Glomerular endothelial cell (primary cell): ENCODE data around the gene CD180. TPM values are rescaled to one million over a fixed set of nuclear protein-coding genes. Genes with fewer than 3 reads are reported as not detected.
A peak's percentile ranks its signal among the peaks of the same experiment; 100 is the strongest.

Experiments used
- DNase-seq: peaks from one replicate; pipeline ENCODE4 v3.0.0-alpha.2; 2011; ENCODE audit warnings: low read depth, low spot score; ENCODE audit errors: extremely low read depth
- total RNA-seq: library from RNA; depleted of rRNA; stranded (reverse); fragments of >200 nt; gene quantifications from 2 replicates; pipeline ENCODE4 v1.2.3, GENCODE V29; 2015

The CD180 gene
- total RNA-seq, 1 donor from 2014 or later: not detected

DNA sequence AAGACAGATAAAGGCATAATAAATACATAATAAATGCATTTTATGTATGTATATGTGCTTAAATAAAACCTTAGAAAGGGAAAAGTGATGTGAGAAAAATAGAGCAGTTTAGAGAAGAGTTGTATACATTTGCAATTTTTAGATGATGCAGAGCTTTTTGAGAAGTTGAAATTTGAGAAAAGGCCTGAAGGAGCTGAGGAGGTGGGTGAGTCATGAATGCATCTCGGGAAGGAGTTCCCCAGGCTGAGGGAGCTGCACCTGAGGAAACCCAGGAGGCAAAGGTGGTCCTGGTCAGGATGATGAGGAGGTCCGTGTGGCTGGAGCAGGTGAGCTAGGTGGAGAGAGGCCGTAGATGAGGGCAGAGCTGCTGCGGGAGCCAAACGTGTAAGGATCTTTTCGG, 17.4 kb upstream of the CD180 start:
- no peak for DNase-seq

- DNase-seq: no peak
Observed at GRCh38 chr5:67211926-67212325, 15.3 kb upstream of the CD180 start.

- peak; percentile 54 for DNase-seq
Observed at GRCh38 chr5:67209141-67209771, 12.7 kb upstream of the CD180 start.

GRCh38 chr5:67208403-67208802, 11.8 kb upstream of the CD180 start:
- DNase-seq: no peak

DNA sequence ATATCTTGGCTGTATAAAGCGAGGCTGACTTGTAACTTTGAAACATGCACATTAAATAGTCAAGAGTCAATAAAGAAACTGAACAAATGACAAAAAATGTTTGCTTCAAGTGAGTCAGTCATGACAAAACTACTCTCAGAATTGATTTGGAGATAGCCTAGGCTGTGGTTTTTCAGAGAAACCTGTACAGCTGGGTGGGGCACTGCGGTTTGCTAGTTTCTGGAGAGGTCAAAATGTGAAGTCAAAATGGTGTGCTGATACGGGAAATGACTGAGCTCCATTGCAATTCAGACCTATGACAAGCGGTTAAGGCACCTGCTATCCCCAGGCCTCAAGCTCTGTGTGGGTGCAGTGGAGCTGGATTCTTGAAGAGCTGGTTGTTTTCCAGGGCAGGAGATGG, 10.3 kb upstream of the CD180 start:
- DNase-seq: no peak

GRCh38 chr5:67206461-67206860, 9.9 kb upstream of the CD180 start:
- DNase-seq: no peak

GRCh38 chr5:67205981-67206380, 9.4 kb upstream of the CD180 start:
- DNase-seq: no peak

- no peak for DNase-seq
Observed at GRCh38 chr5:67204821-67205220, 8.2 kb upstream of the CD180 start.

DNA sequence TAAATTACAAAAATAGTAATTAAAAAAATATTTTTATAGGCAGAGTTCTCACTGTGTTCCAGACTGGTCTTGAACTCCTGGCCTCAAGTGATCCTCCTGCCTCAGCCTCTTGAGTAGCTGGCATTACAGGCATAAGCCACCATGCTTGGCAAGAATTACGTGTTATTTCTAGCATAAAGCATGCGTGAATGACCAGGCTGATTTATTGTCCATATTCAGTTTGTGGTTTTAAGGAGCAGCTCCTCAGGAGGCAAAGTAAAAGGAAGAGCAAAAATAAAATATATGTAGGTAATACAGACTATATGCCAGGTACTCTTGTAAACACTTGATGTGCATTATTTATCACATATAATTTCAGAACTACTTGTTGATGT, 7.1 kb upstream of the CD180 start:
- no peak for DNase-seq

- no peak for DNase-seq
Observed at GRCh38 chr5:67202828-67203227, 6.2 kb upstream of the CD180 start.

DNA sequence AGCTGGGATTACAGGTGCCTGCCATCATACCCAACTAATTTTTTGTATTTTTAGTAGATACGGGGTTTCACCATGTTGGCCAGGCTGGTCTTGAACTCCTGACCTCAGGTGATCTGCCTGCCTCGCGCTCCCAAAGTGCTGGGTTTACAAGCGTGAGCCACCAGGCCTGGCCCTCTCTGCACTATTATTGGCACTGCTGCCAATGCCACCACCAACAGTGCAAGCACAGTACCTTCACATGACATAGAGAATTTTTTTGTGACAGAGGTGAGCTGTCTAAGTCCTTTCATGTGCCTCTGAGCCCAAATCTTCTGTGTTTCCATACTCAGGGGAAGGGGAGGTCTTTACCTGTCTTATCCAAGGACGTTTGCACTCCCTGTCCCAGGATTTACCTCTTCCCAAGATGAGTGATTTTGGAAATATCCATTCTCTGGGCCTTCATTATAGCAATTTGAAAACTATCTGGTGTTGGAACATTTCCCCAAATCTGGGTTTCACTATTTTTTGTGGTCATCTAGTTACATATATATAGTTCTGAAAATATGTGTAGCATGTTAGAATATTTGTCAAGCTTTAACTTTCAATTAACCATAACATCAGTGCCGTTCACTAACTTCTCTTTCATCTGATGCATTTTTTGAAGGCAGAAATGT, 5.4 kb upstream of the CD180 start:
- no peak for DNase-seq

- no peak for DNase-seq
Observed at GRCh38 chr5:67200809-67201562, 4.4 kb upstream of the CD180 start.

DNA sequence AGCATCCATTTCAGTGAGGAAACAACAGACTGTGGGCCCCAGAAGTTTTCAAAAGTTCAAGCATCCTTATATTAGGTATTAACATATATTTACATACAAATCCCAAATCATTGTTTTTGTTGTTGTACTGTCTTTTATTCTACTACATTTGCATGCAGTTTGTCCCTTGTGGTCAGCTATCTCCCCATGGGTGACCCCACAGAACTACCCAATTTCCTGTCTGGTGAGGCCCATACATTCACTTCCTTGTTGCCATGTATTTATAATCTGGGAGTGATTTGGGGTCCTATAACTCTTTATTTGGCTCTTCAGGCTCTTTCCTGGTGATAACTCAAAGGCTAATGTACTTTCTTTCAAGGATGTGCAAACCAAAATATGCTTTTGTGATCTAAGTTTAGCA, 3.3 kb upstream of the CD180 start:
- DNase-seq: no peak

DNA sequence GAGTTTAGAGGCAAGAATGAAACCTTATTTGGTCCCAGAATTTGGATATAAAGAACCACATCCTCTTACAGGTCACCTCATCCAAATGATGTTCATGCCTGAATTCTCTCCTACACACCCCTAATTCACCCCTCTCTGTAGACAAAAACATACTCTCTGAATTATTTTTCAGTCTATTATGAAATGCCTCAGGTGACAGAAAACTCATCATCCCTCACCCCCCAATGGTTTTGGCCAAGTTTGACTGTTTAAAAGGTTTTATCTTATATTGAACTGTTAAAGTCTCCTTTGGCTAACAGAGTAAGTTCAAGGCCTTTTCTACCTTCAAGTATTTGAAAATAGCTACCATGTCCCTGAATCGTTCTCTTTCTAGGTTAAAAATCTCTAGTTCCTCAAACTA, 2.3 kb upstream of the CD180 start:
- no peak for DNase-seq

GRCh38 chr5:67197536-67197935, 937 bp upstream of the CD180 start:
- no peak for DNase-seq

DNA sequence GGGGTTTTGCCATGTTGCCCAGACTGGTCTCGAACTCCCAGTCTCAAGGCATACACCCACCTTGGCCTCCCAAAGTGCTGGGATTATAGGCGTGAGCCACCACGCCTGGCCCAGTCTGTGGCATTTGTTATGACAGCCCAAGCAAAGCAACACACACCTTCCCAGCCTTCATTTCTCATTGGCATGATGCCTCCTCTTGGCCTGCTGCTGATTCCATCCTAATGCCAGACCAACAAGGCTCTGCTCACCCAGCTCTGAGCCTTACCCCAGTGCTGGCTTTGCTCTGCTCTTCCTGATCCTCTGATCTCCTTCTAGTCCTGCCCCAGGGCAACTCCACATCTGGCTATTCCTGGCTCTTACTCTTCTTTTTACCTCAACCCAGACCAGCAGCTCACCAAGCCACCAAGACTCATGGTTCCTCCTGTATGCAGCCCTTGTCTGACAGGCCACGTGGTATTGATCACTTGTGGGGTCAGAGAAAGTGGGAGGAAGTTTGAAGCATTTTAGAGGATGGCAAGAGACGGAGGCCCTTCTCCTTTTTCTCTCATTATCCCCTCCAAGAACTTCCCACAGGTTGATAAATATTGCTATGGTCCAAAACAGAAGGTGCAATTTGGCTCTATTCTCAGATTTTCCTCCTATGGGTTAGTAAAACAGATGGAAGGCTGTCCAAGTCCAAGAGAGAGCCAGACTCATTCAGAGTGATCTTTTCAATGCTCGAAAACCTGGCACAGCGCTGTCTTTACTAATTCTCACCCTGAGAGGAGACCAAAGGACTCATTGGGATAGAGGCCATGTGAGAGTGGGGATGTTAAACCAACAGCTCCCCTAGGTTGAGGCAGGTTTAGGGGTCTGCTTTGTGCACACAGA, 958 bp downstream of the CD180 start:
- no peak for DNase-seq

GRCh38 chr5:67194166-67194565, 2.4 kb downstream of the CD180 start:
- DNase-seq: no peak

GRCh38 chr5:67193439-67193807, 3.2 kb downstream of the CD180 start:
- no peak for DNase-seq

GRCh38 chr5:67192719-67193438, 3.7 kb downstream of the CD180 start:
- DNase-seq: no peak

DNA sequence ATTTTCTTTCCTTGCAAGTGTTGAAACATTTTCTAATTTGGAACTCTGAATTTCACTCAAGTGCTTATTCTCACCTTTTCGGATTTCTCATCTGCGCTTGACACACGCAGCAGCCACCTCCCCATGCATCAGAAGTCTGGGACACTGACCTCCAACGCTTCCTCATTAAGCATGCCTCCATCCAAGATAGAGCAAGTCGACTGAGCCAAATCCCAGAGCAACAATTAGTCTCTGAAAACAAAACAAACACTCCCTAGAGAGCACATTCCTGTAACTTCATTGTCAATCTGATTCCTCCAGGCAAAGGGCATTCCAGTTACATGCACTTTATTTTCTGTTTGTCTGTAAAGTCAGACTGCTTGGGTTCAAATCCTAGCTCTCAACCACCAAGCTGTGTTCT, 5.7 kb downstream of the CD180 start:
- DNase-seq: no peak

- no peak for DNase-seq
Observed at GRCh38 chr5:67190410-67190809, 6.2 kb downstream of the CD180 start.
